OCI-LY7 (cell line): ENCODE results near the gene BBX.
"Not testable (repeated sequence)": the region's sequence is repeated elsewhere in the genome, so short reads cannot be mapped to it uniquely, and the experiment has no call there.

Experiments
- EZH2phosphoT487 ChIP-seq: fragments of 200-600 bp; sonication (generic); IDR thresholded peaks from 2 replicates; pipeline ENCODE4 v1.6.1; 2018; ENCODE audit warnings: low read depth, borderline replicate concordance, mild to moderate bottlenecking, mixed run types, antibody characterized with exemption, low read length, moderate library complexity, mixed read lengths
- TF ChIP-seq, protein P1 (sequence below): fragments of 200-600 bp; sonication (generic); conservative IDR thresholded peaks from 2 replicates; pipeline ENCODE4 v1.5.1; 2014; ENCODE audit warnings: mild to moderate bottlenecking, antibody characterized with exemption, low read length, moderate library complexity, mixed read lengths

GRCh38 chr3:107697855-107698254 is 175.1 kb downstream of the BBX start:
- TF ChIP-seq, protein P1, sequence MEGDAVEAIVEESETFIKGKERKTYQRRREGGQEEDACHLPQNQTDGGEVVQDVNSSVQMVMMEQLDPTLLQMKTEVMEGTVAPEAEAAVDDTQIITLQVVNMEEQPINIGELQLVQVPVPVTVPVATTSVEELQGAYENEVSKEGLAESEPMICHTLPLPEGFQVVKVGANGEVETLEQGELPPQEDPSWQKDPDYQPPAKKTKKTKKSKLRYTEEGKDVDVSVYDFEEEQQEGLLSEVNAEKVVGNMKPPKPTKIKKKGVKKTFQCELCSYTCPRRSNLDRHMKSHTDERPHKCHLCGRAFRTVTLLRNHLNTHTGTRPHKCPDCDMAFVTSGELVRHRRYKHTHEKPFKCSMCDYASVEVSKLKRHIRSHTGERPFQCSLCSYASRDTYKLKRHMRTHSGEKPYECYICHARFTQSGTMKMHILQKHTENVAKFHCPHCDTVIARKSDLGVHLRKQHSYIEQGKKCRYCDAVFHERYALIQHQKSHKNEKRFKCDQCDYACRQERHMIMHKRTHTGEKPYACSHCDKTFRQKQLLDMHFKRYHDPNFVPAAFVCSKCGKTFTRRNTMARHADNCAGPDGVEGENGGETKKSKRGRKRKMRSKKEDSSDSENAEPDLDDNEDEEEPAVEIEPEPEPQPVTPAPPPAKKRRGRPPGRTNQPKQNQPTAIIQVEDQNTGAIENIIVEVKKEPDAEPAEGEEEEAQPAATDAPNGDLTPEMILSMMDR: not testable (repeated sequence)
- not testable (repeated sequence) for TF ChIP-seq EZH2phosphoT487
